Measurements from ENCODE around the gene ANTXR1. TPM values are rescaled to one million over a fixed set of nuclear protein-coding genes. Genes with fewer than 3 reads are reported as not detected.
A peak's percentile ranks its signal among the peaks of the same experiment; 100 is the strongest.

The ANTXR1 gene
- total and polyA plus RNA-seq, 2 experiments from 2014 or later: 29.1 to 34.7 TPM

- TF ChIP-seq EZH2phosphoT487 (IDR thresholded peaks at IDR 0.05; ENCODE audit: low read depth, severe bottlenecking, unreplicated experiment) (no peak), CTCF (IDR thresholded peaks at IDR 0.05; ENCODE audit: poor library complexity) (no peak), EZH2 (IDR thresholded peaks at IDR 0.05; ENCODE audit: borderline replicate concordance) (no peak)
- Histone ChIP-seq H3K4me3 (no peak overlapping the region), H2AFZ (no peak overlapping the region), H3K4me2 (no peak overlapping the region), H3K79me2 (no peaks in the 10 kb centered on the region), H3K4me1 (ENCODE audit: insufficient read depth) (peaks cover 10% of the 10 kb centered on the region), H3K27me3 (no peaks in the 10 kb centered on the region), H3K36me3 (replicated peaks; ENCODE audit: insufficient read depth, low read depth) (no peaks in the 10 kb centered on the region), H3K9me2 (replicated peaks; ENCODE audit: insufficient read depth) (no peaks in the 10 kb centered on the region), H4K20me1 (ENCODE audit: insufficient read depth, poor library complexity, severe bottlenecking) (no peaks in the 10 kb centered on the region), H3K27ac (no peak overlapping the region), H3K9me3 (ENCODE audit: low read depth) (no peaks in the 10 kb centered on the region)
- no peak for DNase-seq (ENCODE audit: low spot score)
- WGBS (ENCODE audit: low lambda C conversion rate, missing lambda C conversion rate): 86% methylated on average over 1 of the region's 1 CpG
These were observed 275.4 kb downstream of the ANTXR1 start for GRCh38 chr2:69288429-69288828.

GRCh38 chr2:69291004-69291650 lies 278.1 kb downstream of the ANTXR1 start:
- H3K4me3 ChIP-seq: no peak overlapping the region
- no peaks in the 10 kb centered on the region for H4K20me1 ChIP-seq (ENCODE audit: insufficient read depth, poor library complexity, severe bottlenecking)
- H3K9me2 ChIP-seq (replicated peaks; ENCODE audit: insufficient read depth): no peaks in the 10 kb centered on the region
- H3K27ac ChIP-seq: peak overlapping the region; percentile 76
- H3K79me2 ChIP-seq: no peaks in the 10 kb centered on the region
- no peaks in the 10 kb centered on the region for H3K27me3 ChIP-seq
- peaks cover 10% of the 10 kb centered on the region for H3K4me1 ChIP-seq (ENCODE audit: insufficient read depth)
- no peak overlapping the region for H3K4me2 ChIP-seq
- H2AFZ ChIP-seq: no peak overlapping the region
- no peaks in the 10 kb centered on the region for H3K36me3 ChIP-seq (replicated peaks; ENCODE audit: insufficient read depth, low read depth)
- H3K9me3 ChIP-seq (ENCODE audit: low read depth): no peaks in the 10 kb centered on the region
- DNase-seq (ENCODE audit: low spot score): no peak
- no peak for TF ChIP-seq EZH2phosphoT487 (IDR thresholded peaks at IDR 0.05; ENCODE audit: low read depth, severe bottlenecking, unreplicated experiment)
- TF ChIP-seq CTCF (IDR thresholded peaks at IDR 0.05; ENCODE audit: poor library complexity): no peak
- TF ChIP-seq EZH2 (IDR thresholded peaks at IDR 0.05; ENCODE audit: borderline replicate concordance): no peak

GRCh38 chr2:69291721-69292120 lies 278.7 kb downstream of the ANTXR1 start:
- H4K20me1 ChIP-seq (ENCODE audit: insufficient read depth, poor library complexity, severe bottlenecking): no peaks in the 10 kb centered on the region
- H3K79me2 ChIP-seq: no peaks in the 10 kb centered on the region
- no peaks in the 10 kb centered on the region for H3K9me3 ChIP-seq (ENCODE audit: low read depth)
- H3K27ac ChIP-seq: peak overlapping the region; percentile 76
- TF ChIP-seq EZH2phosphoT487 (IDR thresholded peaks at IDR 0.05; ENCODE audit: low read depth, severe bottlenecking, unreplicated experiment): no peak
- no peak for TF ChIP-seq EZH2 (IDR thresholded peaks at IDR 0.05; ENCODE audit: borderline replicate concordance)
- no peaks in the 10 kb centered on the region for H3K9me2 ChIP-seq (replicated peaks; ENCODE audit: insufficient read depth)
- H3K27me3 ChIP-seq: no peaks in the 10 kb centered on the region
- H3K4me2 ChIP-seq: no peak overlapping the region
- no peak for DNase-seq (ENCODE audit: low spot score)
- 94% methylated on average over 3 of the region's 3 CpGs for WGBS (ENCODE audit: low lambda C conversion rate, missing lambda C conversion rate)
- H3K36me3 ChIP-seq (replicated peaks; ENCODE audit: insufficient read depth, low read depth): no peaks in the 10 kb centered on the region
- H2AFZ ChIP-seq: no peak overlapping the region
- peaks cover 10% of the 10 kb centered on the region for H3K4me1 ChIP-seq (ENCODE audit: insufficient read depth)
- no peak overlapping the region for H3K4me3 ChIP-seq

- no peaks in the 10 kb centered on the region for H3K9me3 ChIP-seq (ENCODE audit: low read depth)
- H3K4me1 ChIP-seq (ENCODE audit: insufficient read depth): peaks cover 10% of the 10 kb centered on the region
- no peaks in the 10 kb centered on the region for H3K79me2 ChIP-seq
- H3K4me2 ChIP-seq: no peak overlapping the region
- no peak for TF ChIP-seq CTCF (IDR thresholded peaks at IDR 0.05; ENCODE audit: poor library complexity)
- no peak for TF ChIP-seq EZH2phosphoT487 (IDR thresholded peaks at IDR 0.05; ENCODE audit: low read depth, severe bottlenecking, unreplicated experiment)
- TF ChIP-seq EZH2 (IDR thresholded peaks at IDR 0.05; ENCODE audit: borderline replicate concordance): no peak
- no peak overlapping the region for H2AFZ ChIP-seq
- H4K20me1 ChIP-seq (ENCODE audit: insufficient read depth, poor library complexity, severe bottlenecking): no peaks in the 10 kb centered on the region
- no peaks in the 10 kb centered on the region for H3K9me2 ChIP-seq (replicated peaks; ENCODE audit: insufficient read depth)
- H3K27ac ChIP-seq: no peak overlapping the region
- H3K4me3 ChIP-seq: no peak overlapping the region
- no peak for DNase-seq (ENCODE audit: low spot score)
- H3K36me3 ChIP-seq (replicated peaks; ENCODE audit: insufficient read depth, low read depth): no peaks in the 10 kb centered on the region
- H3K27me3 ChIP-seq: no peaks in the 10 kb centered on the region
- 75% methylated on average over 3 of the region's 3 CpGs for WGBS (ENCODE audit: low lambda C conversion rate, missing lambda C conversion rate)
These were observed 279.3 kb downstream of the ANTXR1 start for GRCh38 chr2:69292256-69292655.

Data from hepatocyte (in vitro differentiated cells).